Breast epithelium (tissue), 4 donors: ENCODE results near the gene GOT1. TPM values are rescaled to one million over a fixed set of nuclear protein-coding genes. Genes with fewer than 3 reads are reported as not detected.

Experiments
- DNase-seq, 2 donors: peaks; one replicate each; pipeline ENCODE4 v3.0.0-alpha.2; 2019; ENCODE audit warnings: low spot score in 2 of 2
- H3K27ac ChIP-seq, 2 donors: fragments of 200-600 bp; sonication (generic) in 1 of 2; one replicate each; pipeline ENCODE4 v1.5.1; 2016 to 2019; ENCODE audit warnings: mild to moderate bottlenecking in 1 of 2
- H3K27me3 ChIP-seq, 2 donors: fragments of 200-600 bp; sonication (generic) in 1 of 2; one replicate each; pipeline versions ENCODE4 v1.5.1 to v1.6.0; 2017 to 2019; ENCODE audit warnings: control low read depth in 1 of 2, mild to moderate bottlenecking in 1 of 2
- H3K36me3 ChIP-seq: fragments of 200-600 bp; one replicate; pipeline ENCODE4 v1.5.1; 2019
- H3K4me1 ChIP-seq, 2 donors: fragments of 200-600 bp; sonication (generic); one replicate each; pipeline ENCODE4 v1.5.1; 2016 to 2019; ENCODE audit warnings: control low read depth in 1 of 2
- H3K4me3 ChIP-seq, 3 donors: fragments of 200-600 bp; sonication (generic); 1 replicate in 2 of 3; 2 replicates in 1 of 3; pipeline ENCODE4 v1.5.1; 2016 to 2019; ENCODE audit warnings: mild to moderate bottlenecking in 3 of 3, moderate library complexity in 2 of 3
- H3K9me3 ChIP-seq, 2 donors: fragments of 200-600 bp; sonication (generic) in 1 of 2; one replicate each; pipeline ENCODE4 v1.5.1; 2016 to 2019; ENCODE audit warnings: control low read depth in 1 of 2
- POLR2A ChIP-seq: fragments of 450-650 bp; IDR thresholded peaks from one replicate; pipeline ENCODE4 v1.6.1; 2016; ENCODE audit warnings: antibody characterized with exemption, mild to moderate bottlenecking, moderate library complexity
- POLR2AphosphoS5 ChIP-seq, 3 donors: sonication (generic); formaldehyde crosslinking; IDR thresholded peaks; one replicate each; pipeline ENCODE4 v1.6.1; 2017; ENCODE audit warnings: antibody characterized with exemption in 3 of 3
- intact Hi-C: fragments of 100-400 bp; cut with DNase I; formaldehyde crosslinking; loops from one replicate; pipeline ENCODE4 v1.15.1; 2023; ENCODE audit warnings: low total_unique reads
- total RNA-seq, 3 donors: library from RNA; depleted of rRNA; stranded (reverse); fragments of >200 nt; gene quantifications; one replicate each; pipeline ENCODE4 v1.1.0, GENCODE V29; 2016
- TF ChIP-seq, protein P1 (sequence below), 3 donors: fragments of 450-650 bp; IDR thresholded peaks; one replicate each; pipeline ENCODE4 v1.5.1; 2016 to 2017; ENCODE audit warnings: antibody characterized with exemption in 3 of 3, mild to moderate bottlenecking in 3 of 3, moderate library complexity in 3 of 3

GOT1 gene
- total RNA-seq, 3 donors from 2014 or later = 13.9 to 18.4 (median 15.7) TPM

GRCh38 chr10:99403674-99404073 is 26.8 kb downstream of the GOT1 start:
- H3K4me3 ChIP-seq = no peak overlapping the region
- H3K9me3 ChIP-seq = no peaks in the 10 kb centered on the region
- no peaks in the 10 kb centered on the region for H3K4me1 ChIP-seq
- TF ChIP-seq, protein P1, sequence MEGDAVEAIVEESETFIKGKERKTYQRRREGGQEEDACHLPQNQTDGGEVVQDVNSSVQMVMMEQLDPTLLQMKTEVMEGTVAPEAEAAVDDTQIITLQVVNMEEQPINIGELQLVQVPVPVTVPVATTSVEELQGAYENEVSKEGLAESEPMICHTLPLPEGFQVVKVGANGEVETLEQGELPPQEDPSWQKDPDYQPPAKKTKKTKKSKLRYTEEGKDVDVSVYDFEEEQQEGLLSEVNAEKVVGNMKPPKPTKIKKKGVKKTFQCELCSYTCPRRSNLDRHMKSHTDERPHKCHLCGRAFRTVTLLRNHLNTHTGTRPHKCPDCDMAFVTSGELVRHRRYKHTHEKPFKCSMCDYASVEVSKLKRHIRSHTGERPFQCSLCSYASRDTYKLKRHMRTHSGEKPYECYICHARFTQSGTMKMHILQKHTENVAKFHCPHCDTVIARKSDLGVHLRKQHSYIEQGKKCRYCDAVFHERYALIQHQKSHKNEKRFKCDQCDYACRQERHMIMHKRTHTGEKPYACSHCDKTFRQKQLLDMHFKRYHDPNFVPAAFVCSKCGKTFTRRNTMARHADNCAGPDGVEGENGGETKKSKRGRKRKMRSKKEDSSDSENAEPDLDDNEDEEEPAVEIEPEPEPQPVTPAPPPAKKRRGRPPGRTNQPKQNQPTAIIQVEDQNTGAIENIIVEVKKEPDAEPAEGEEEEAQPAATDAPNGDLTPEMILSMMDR (IDR thresholded peaks at IDR 0.05) = no peak
- TF ChIP-seq POLR2AphosphoS5 (IDR thresholded peaks at IDR 0.05) (no peak), POLR2A (no peak)
- no peak overlapping the region for H3K27ac ChIP-seq
- no peaks in the 10 kb centered on the region for H3K27me3 ChIP-seq
- intact Hi-C loops = no loop called here
- peaks cover 4% of the 10 kb centered on the region for H3K36me3 ChIP-seq
- DNase-seq = no peak

DNA sequence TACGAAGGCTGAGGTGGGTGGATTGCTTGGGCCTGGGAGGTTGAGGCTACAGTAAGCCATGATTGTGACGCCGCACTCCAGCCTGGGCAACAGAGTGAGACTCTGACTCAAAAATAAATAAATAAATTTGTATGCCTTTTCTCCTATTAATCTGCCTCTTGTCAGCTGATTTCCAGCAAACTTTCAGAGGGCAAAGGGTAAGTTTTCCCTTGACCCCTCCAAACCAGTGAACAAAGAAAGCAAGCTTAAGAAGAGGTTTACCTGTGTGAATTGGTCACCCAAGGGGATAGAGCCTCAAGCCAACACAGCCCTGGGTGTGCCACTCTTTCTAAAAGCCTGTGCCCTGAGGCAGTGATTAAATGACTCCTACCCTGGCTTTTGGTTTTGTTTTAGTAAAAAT is 30.8 kb downstream of the GOT1 start:
- Histone ChIP-seq H3K4me1 (peaks cover 0 to 3% of the 10 kb centered on the region in 2 donors), H3K4me3 (no peak overlapping the region), H3K27ac (no peak overlapping the region), H3K9me3 (no peaks in the 10 kb centered on the region), H3K36me3 (no peaks in the 10 kb centered on the region), H3K27me3 (no peaks in the 10 kb centered on the region)
- no peak for DNase-seq
- TF ChIP-seq POLR2AphosphoS5 (IDR thresholded peaks at IDR 0.05) = no peak
- no peak for TF ChIP-seq POLR2A
- TF ChIP-seq, protein P1 (IDR thresholded peaks at IDR 0.05) = no peak
- intact Hi-C loops = no loop called here

DNA sequence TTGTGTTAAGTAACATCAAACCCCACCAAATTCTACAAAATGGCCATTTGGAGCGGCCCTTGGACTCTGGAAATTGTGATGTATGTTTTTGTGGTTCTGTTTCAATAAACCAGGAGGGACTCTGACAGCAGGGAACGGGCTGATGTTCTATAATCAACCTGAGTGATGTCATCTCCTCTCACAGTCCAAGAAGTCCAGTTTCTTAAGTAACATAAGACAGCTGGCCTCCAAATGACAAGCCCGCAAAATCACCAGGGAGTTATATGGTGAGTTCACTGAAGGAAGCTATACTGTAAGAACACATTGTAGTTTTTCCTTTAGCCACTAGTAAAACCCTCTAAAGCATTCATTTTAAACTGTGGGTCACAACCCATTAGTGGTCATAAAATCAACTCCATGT is 34.0 kb downstream of the GOT1 start:
- no peaks in the 10 kb centered on the region for H3K9me3 ChIP-seq
- H3K36me3 ChIP-seq = no peaks in the 10 kb centered on the region
- intact Hi-C loops = no loop called here
- H3K4me3 ChIP-seq = no peak overlapping the region
- H3K27ac ChIP-seq = peak overlapping the region in 1 of 2 donors; percentile 34
- TF ChIP-seq POLR2AphosphoS5 (IDR thresholded peaks at IDR 0.05) (no peak), POLR2A (no peak)
- H3K27me3 ChIP-seq = no peaks in the 10 kb centered on the region
- no peak for DNase-seq
- H3K4me1 ChIP-seq = peaks cover 0 to 3% of the 10 kb centered on the region in 2 donors

- Histone ChIP-seq H3K4me3 (no peak overlapping the region), H3K36me3 (no peaks in the 10 kb centered on the region), H3K9me3 (no peaks in the 10 kb centered on the region), H3K27me3 (no peaks in the 10 kb centered on the region), H3K27ac (peak overlapping the region in 1 of 2 donors; percentile 34), H3K4me1 (peaks cover 0 to 3% of the 10 kb centered on the region in 2 donors)
- intact Hi-C loops = no loop called here
- TF ChIP-seq POLR2A (no peak), POLR2AphosphoS5 (IDR thresholded peaks at IDR 0.05) (no peak)
- TF ChIP-seq, protein P1 (IDR thresholded peaks at IDR 0.05) = no peak
- peak in 1 of 2 donors; percentile 39 for DNase-seq
Measured at GRCh38 chr10:99395750-99396445, 34.5 kb downstream of the GOT1 start.

- Histone ChIP-seq H3K9me3 (no peaks in the 10 kb centered on the region), H3K27ac (peak overlapping the region; percentile 46 to 70), H3K4me3 (no peak overlapping the region), H3K4me1 (peaks cover 0 to 3% of the 10 kb centered on the region in 2 donors), H3K36me3 (no peaks in the 10 kb centered on the region), H3K27me3 (no peaks in the 10 kb centered on the region)
- intact Hi-C loops = no loop called here
- TF ChIP-seq, protein P1 (IDR thresholded peaks at IDR 0.05) = no peak
- no peak for TF ChIP-seq POLR2A
- no peak for TF ChIP-seq POLR2AphosphoS5 (IDR thresholded peaks at IDR 0.05)
- peak in 1 of 2 donors; percentile 27 for DNase-seq
Measured at GRCh38 chr10:99394761-99395386, 35.5 kb downstream of the GOT1 start.
